ENCODE results near the gene TMEM150A. TPM values are rescaled to one million over a fixed set of nuclear protein-coding genes. Genes with fewer than 3 reads are reported as not detected.
A peak's percentile ranks its signal among the peaks of the same experiment; 100 is the strongest.

TMEM150A gene
- total and polyA plus RNA-seq, 2 of the 13 experiments (the other 11 are each of a cell fraction or from before 2014, with no cell fraction given): 30.1 to 70.4 TPM

DNA sequence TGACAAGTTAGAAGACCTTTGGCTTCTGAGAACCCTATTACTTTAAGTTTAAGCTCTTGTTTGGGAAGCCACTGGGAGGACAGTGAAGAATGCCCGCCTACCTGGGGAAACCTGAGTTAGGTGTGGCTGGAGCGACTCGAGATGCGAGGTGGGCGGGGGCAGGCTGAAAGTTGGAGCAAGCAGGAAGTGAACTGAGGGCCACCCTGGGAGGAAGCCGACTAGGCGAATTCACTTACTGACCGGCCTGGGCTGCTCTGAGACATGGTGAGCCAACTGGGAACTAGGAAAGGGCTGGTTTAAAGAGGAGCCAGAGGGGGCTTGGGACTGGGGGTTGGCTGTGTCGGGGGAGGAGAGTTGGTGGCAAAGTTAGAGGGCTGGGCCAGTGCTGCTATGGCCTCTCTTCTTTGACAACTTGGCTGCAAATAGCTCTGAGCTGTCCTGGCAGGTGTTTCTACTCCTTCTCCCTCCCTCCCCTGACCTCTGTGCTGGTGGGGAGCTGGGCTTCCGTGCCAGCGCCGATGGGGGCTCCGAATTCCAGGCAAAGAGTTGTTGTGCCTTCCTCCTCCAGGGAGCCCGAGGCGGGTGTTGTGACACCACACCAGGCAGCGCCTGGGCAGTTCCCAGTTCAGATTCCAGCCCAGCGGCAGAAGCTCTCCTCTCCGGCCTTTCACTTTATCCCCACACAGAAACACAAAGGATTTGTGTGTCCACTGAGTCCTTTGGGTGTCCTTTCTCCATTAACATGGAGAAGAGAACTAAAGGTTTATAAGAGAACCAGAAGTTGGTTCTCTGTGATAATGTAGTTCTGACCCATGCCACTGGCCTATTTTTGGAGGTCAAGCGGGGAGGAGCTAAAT lies 24.9 kb downstream of the TMEM150A start, which contains the start of gene VAMP8 (continued):
- TF ChIP-seq, protein P1, sequence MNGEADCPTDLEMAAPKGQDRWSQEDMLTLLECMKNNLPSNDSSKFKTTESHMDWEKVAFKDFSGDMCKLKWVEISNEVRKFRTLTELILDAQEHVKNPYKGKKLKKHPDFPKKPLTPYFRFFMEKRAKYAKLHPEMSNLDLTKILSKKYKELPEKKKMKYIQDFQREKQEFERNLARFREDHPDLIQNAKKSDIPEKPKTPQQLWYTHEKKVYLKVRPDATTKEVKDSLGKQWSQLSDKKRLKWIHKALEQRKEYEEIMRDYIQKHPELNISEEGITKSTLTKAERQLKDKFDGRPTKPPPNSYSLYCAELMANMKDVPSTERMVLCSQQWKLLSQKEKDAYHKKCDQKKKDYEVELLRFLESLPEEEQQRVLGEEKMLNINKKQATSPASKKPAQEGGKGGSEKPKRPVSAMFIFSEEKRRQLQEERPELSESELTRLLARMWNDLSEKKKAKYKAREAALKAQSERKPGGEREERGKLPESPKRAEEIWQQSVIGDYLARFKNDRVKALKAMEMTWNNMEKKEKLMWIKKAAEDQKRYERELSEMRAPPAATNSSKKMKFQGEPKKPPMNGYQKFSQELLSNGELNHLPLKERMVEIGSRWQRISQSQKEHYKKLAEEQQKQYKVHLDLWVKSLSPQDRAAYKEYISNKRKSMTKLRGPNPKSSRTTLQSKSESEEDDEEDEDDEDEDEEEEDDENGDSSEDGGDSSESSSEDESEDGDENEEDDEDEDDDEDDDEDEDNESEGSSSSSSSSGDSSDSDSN (CRISPR knock-in tag; IDR thresholded peaks at IDR 0.05): peak; percentile 84
- 0 out of 2 replicates have a peak, but pooled peaks have one; percentile 59 for TF ChIP-seq BRCA1 (CRISPR knock-in tag; IDR thresholded peaks at IDR 0.05)
- TF ChIP-seq ZNF549 (CRISPR knock-in tag; IDR thresholded peaks at IDR 0.05): no peak
- TF ChIP-seq KLF16 (CRISPR knock-in tag; IDR thresholded peaks at IDR 0.05): peak in 1 of 2 experiments; percentile 41; a peak in 1 of 4 replicates
- 0 out of 2 replicates have a peak, but pooled peaks have one; percentile 31 for TF ChIP-seq SIX4 (CRISPR knock-in tag; IDR thresholded peaks at IDR 0.05)
- 0 out of 2 replicates have a peak, but pooled peaks have one; percentile 19 for TF ChIP-seq ZIK1 (CRISPR knock-in tag; IDR thresholded peaks at IDR 0.05; ENCODE audit: borderline replicate concordance, low read depth)
- peak; percentile 64; the same call in 1 of the 2 replicates for TF ChIP-seq ZNF839 (CRISPR knock-in tag; IDR thresholded peaks at IDR 0.05; ENCODE audit: borderline replicate concordance)
- TF ChIP-seq PCBP1 (IDR thresholded peaks at IDR 0.05; ENCODE audit: borderline replicate concordance, low read depth, low read length): 0 out of 2 replicates have a peak, but pooled peaks have one; percentile 35
- peak; percentile 46; the same call in 1 of the 2 replicates for TF ChIP-seq TAF1 (CRISPR knock-in tag; IDR thresholded peaks at IDR 0.05)
- peak; percentile 13; the same call in 1 of the 2 replicates for TF ChIP-seq FOXK1 (CRISPR knock-in tag; IDR thresholded peaks at IDR 0.05; ENCODE audit: borderline replicate concordance, low read depth)
- no peak for TF ChIP-seq SOX13 (IDR thresholded peaks at IDR 0.05)
- no peak for TF ChIP-seq SOX13 (CRISPR knock-in tag; conservative IDR thresholded peaks at IDR 0.05 in 1 of 2, IDR thresholded peaks at IDR 0.05 in 1 of 2)
